GM23248 (cell line): ENCODE data around the gene RABL6.

Experiments used
- EZH2 ChIP-seq: fragments of 200-600 bp; sonication (generic); IDR thresholded peaks from 2 replicates; pipeline ENCODE4 v1.6.1; 2018; ENCODE audit warnings: antibody characterized with exemption, mild to moderate bottlenecking; ENCODE audit not compliant: insufficient read depth, poor library complexity, severe bottlenecking
- EZH2phosphoT487 ChIP-seq: fragments of 200-600 bp; sonication (generic); IDR thresholded peaks from 2 replicates; pipeline ENCODE4 v1.6.1; 2018; ENCODE audit warnings: antibody characterized with exemption, moderate library complexity, mild to moderate bottlenecking, low read depth; ENCODE audit not compliant: insufficient read depth

DNA sequence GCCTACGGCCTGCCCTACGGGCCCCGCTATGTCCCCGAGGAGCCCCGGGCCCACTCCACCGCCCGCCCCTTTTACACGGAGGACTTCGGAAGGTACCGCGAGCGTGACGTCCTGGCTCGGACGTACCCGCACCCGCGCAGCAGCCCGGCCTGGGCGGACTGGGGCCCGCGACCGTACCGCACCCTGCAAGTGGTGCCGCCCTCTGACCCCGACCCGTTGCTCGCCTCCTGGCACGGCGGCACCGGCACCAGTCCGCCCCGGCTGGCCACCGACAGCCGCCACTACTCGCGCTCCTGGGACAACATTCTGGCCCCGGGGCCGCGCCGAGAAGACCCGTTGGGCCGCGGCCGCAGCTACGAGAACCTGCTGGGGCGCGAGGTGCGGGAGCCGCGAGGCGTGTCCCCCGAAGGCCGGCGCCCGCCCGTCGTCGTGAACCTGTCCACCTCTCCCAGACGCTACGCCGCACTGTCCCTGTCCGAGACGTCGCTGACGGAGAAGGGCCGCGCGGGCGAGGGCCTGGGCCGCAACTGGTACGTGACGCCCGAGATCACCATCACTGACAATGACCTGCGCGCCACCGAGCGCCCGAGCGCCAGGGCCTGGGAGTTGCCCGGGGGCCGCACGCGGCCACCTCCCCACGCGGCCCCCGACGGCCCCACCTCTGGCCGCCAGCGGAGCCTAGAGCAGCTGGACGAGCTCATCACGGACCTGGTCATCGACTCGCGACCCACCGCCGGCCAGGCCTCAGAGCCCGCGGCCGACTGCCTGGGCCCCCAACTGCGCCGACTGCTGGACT lies 37.9 kb downstream of the RABL6 start:
- peak; percentile 65 for TF ChIP-seq EZH2
- no peak for TF ChIP-seq EZH2phosphoT487
